ENCODE data around the gene RBM7. TPM values are rescaled to one million over a fixed set of nuclear protein-coding genes. Genes with fewer than 3 reads are reported as not detected.

Gene RBM7
- total and polyA plus RNA-seq, 2 of the 13 experiments (the other 11 are each of a cell fraction or from before 2014, with no cell fraction given), result 30.5 to 32.3 TPM

DNA sequence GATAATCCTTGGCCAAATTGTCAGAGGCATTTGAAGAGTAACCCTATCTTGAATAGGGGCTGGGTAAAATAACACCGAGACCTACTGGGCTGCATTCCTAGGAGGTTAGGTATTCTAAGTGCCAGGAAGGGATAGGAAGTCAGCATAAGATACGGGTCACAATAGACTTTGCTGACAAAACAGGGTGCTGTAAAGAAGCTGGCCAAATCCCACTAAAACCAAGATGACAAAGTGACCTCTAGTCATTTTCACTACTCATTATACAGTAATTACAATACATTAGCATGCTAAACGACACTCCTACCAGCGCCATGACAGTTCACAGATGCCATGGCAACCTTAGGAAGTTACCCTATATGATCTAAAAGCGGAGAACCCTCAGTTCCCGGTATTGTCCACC lies 37.8 kb downstream of the RBM7 start:
- H3K4me1 ChIP-seq (ENCODE audit: insufficient read depth, low read length), result peaks cover 25% of the 10 kb centered on the region
- no peak overlapping the region for H3K27ac ChIP-seq (ENCODE audit: extremely low read length, insufficient read depth, low read length)
- H3K36me3 ChIP-seq (replicated peaks in 1 of 2; ENCODE audit: control insufficient read depth in 1 of 2, insufficient read depth in 2 of 2, low read length in 2 of 2), result no peaks in the 10 kb centered on the region; a peak in 1 of 5 replicates
- no peak for FAIRE-seq
- no peak overlapping the region for H2AFZ ChIP-seq (ENCODE audit: low read length)
- ChIA-PET POLR2A (interaction anchor here (0.8 to 1.4 kb wide), 3 partner anchors 8 to 38 kb away, joined by 3 to 17 read pairs (median 4); partner anchors contain the start of genes C11orf71 and RBM7), CTCF (ENCODE audit: low intra/inter-chr PET ratio, low total read pairs) (no interaction called here)
- H4K20me1 ChIP-seq (ENCODE audit: insufficient read depth, low read length), result 0 out of 2 replicates have a peak, but pooled peaks cover 7% of the 10 kb centered on the region
- in situ Hi-C loops (cut with HindIII; ENCODE audit: extremely low pct_ligation_motif_present, low pct_unique_long_range_greater_than_20kb), result no loop called here
- BruUV-seq (replicated peaks), result no TSS peak
- H3K27me3 ChIP-seq (ENCODE audit: control insufficient read depth in 1 of 2, insufficient read depth in 2 of 2, low read length in 2 of 2), result no peaks in the 10 kb centered on the region; a peak in 1 of 5 replicates
- 99% methylated on average over 6 of the region's 6 CpGs for WGBS (ENCODE audit: low lambda C conversion rate)
- H3K9ac ChIP-seq (ENCODE audit: insufficient read depth, low read depth, low read length), result no peak overlapping the region
- no peaks in the 10 kb centered on the region for H3K9me3 ChIP-seq (ENCODE audit: low read length)
- no peak for ATAC-seq
- H3K4me2 ChIP-seq (ENCODE audit: low read depth, low read length), result peak overlapping the region; percentile 76; the same call in 1 of the 2 replicates
- intact Hi-C loops (cut with micrococcal nuclease; ENCODE audit: unreplicated experiment), result no loop called here
- H3K79me2 ChIP-seq (ENCODE audit: insufficient read depth, low read length), result peaks cover 36% of the 10 kb centered on the region
- H3K4me3 ChIP-seq (replicated peaks in 1 of 3; ENCODE audit: insufficient read depth in 1 of 3, low read depth in 2 of 3, low read length in 3 of 3), result no peak overlapping the region
- DNase-seq (ENCODE audit: low spot score), result no peak
- TF ChIP-seq RXRB (CRISPR knock-in tag; IDR thresholded peaks at IDR 0.05; ENCODE audit: borderline replicate concordance) (no peak), MED13 (CRISPR knock-in tag; IDR thresholded peaks at IDR 0.05) (no peak), ZBTB7A (CRISPR knock-in tag; IDR thresholded peaks at IDR 0.05) (no peak), ZMYM2 (CRISPR knock-in tag; IDR thresholded peaks at IDR 0.05) (no peak), MTF1 (CRISPR knock-in tag; IDR thresholded peaks at IDR 0.05) (no peak), NCOR1 (IDR thresholded peaks at IDR 0.05; ENCODE audit: borderline replicate concordance, low read length) (no peak), ZNF3 (CRISPR knock-in tag; IDR thresholded peaks at IDR 0.05) (no peak), YEATS4 (CRISPR knock-in tag; IDR thresholded peaks at IDR 0.05; ENCODE audit: borderline replicate concordance) (no peak), ZNF652 (CRISPR knock-in tag; IDR thresholded peaks at IDR 0.05; ENCODE audit: borderline replicate concordance, low read depth) (no peak)
- TF ChIP-seq, protein P1, sequence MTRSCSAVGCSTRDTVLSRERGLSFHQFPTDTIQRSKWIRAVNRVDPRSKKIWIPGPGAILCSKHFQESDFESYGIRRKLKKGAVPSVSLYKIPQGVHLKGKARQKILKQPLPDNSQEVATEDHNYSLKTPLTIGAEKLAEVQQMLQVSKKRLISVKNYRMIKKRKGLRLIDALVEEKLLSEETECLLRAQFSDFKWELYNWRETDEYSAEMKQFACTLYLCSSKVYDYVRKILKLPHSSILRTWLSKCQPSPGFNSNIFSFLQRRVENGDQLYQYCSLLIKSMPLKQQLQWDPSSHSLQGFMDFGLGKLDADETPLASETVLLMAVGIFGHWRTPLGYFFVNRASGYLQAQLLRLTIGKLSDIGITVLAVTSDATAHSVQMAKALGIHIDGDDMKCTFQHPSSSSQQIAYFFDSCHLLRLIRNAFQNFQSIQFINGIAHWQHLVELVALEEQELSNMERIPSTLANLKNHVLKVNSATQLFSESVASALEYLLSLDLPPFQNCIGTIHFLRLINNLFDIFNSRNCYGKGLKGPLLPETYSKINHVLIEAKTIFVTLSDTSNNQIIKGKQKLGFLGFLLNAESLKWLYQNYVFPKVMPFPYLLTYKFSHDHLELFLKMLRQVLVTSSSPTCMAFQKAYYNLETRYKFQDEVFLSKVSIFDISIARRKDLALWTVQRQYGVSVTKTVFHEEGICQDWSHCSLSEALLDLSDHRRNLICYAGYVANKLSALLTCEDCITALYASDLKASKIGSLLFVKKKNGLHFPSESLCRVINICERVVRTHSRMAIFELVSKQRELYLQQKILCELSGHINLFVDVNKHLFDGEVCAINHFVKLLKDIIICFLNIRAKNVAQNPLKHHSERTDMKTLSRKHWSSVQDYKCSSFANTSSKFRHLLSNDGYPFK (CRISPR knock-in tag; IDR thresholded peaks at IDR 0.05; ENCODE audit: borderline replicate concordance), result no peak
- TF ChIP-seq, protein P2, sequence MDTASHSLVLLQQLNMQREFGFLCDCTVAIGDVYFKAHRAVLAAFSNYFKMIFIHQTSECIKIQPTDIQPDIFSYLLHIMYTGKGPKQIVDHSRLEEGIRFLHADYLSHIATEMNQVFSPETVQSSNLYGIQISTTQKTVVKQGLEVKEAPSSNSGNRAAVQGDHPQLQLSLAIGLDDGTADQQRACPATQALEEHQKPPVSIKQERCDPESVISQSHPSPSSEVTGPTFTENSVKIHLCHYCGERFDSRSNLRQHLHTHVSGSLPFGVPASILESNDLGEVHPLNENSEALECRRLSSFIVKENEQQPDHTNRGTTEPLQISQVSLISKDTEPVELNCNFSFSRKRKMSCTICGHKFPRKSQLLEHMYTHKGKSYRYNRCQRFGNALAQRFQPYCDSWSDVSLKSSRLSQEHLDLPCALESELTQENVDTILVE (CRISPR knock-in tag; IDR thresholded peaks at IDR 0.05), result no peak
- TF ChIP-seq, protein P3, sequence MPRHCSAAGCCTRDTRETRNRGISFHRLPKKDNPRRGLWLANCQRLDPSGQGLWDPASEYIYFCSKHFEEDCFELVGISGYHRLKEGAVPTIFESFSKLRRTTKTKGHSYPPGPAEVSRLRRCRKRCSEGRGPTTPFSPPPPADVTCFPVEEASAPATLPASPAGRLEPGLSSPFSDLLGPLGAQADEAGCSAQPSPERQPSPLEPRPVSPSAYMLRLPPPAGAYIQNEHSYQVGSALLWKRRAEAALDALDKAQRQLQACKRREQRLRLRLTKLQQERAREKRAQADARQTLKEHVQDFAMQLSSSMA (CRISPR knock-in tag; IDR thresholded peaks at IDR 0.05), result no peak
